Hair follicle dermal papilla cell (primary cell): ENCODE measurements around the gene MRPL52. TPM values are rescaled to one million over a fixed set of nuclear protein-coding genes. Genes with fewer than 3 reads are reported as not detected.

ENCODE experiments used
- small RNA-seq: library from RNA; depleted of rRNA; stranded (forward); fragments of <200 nt; gene quantifications from one replicate; pipeline ENCODE3, GENCODE V24; 2012
- total RNA-seq: library from RNA; depleted of rRNA; stranded (reverse); fragments of >200 nt; gene quantifications from 2 replicates; pipeline ENCODE4 v1.2.3, GENCODE V29; 2012

MRPL52 gene
- 19.7 and 22.7 TPM in 2 replicates for total RNA-seq

DNA sequence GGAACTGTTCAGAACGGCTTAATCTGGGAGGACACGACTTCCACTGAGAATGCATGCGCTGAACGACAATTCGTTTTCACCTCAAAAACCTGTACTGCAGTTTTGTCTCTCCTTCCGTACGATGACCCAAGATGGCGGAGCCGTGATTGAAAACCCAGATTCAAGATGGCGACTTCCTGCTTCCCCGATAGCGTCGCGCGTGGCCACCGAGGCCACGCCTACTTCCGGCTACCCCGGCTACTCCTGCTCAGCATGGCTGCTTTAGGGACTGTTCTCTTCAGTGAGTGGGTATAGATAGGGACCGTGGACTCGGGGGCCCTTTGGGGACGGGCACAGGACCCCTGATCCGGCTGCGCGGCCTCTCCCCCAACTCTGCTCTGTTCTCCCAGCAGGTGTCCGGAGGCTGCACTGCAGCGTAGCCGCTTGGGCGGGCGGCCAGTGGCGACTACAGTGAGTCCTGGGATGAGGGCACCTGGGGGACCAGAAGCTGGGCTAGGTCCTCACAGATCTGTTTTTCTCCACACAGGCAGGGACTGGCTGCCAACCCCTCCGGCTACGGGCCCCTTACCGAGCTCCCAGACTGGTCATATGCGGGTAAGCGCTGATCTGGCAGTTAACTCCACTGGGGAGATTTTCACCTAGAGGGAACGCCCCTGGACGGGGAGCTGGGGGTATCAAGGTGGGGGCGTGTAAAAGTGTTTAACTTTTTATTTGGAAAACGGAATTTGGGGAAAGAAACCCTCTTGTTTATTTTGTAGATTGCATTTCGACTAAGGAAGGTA, at the start of gene MRPL52:
Gene MRPL52 (plus strand): TSS at position 227 of the 782 bp plus-strand sequence. CDS start 26 bp downstream, at position 253.

DNA sequence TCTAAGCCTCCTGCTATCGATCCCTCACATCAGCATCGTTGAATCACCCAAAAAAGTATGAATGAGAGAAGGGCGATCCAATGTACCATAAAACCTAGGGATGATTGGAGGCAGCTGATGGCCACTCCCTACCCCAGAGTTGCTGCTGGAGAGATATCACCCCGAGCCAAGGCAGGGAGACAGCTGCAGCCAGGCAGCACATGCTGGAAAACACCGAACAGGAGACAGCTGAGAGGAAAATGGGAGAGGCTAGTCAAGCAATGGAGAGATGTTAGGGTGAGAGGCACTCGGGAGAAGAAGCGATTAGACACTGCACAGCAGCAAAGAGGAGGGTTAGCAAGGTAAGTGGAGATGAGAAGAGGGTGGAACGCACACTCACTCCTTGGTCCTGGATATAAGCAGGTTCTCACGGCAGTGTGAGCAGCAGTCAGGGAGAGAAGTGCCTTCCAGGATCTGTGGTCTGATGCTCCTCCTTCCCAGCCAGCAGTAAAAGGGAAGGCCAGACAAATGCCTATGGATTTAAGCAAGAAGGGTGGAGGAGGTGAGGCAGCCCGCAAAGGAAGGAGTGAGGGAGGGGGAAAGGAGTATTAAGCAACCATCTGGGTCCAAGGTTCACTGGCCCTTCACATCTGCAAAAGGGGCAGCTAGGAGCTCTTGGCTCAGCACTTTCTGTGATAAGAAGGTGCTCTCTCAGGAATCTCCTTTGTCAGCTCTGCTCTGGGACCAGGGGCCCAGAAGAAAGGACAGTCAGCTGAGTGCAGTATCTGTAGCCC, 14.6 kb upstream of the MRPL52 start, which contains the start of gene SLC7A7:
Gene SLC7A7 (minus strand): TSS at position 495 of the 773 bp plus-strand sequence. CDS start 2,037 bp downstream, outside the sequence.

DNA sequence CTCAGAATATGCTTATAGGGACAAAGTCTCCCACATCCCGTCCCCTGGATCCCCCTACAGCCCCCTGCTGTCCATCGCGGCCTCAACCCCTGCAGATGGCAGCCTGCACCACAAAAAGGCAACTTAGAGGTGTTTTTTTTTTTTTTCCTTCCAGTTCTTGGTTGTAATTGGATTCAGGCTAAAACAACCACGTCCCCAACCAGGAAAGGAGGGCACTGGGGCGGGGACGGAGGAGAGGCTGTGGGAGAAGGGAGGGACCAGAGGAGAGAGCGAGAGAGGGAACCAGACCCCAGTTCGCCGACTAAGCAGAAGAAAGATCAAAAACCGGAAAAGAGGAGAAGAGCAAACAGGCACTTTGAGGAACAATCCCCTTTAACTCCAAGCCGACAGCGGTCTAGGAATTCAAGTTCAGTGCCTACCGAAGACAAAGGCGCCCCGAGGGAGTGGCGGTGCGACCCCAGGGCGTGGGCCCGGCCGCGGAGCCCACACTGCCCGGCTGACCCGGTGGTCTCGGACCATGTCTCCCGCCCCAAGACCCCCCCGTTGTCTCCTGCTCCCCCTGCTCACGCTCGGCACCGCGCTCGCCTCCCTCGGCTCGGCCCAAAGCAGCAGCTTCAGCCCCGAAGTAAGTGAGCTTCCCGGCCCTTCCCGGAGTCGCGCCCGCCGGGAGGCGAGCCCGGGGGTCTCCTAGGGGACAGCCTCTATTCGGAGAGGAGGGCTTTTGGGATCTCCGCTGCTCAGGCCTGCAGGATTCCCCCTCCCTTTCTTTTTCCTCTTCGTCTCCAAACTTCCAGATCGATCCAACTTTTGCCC, 6.8 kb downstream of the MRPL52 start, which contains the start of gene MMP14:
Gene MMP14 (plus strand): TSS at position 285 of the 813 bp plus-strand sequence. CDS start 233 bp downstream, at position 518.

DNA sequence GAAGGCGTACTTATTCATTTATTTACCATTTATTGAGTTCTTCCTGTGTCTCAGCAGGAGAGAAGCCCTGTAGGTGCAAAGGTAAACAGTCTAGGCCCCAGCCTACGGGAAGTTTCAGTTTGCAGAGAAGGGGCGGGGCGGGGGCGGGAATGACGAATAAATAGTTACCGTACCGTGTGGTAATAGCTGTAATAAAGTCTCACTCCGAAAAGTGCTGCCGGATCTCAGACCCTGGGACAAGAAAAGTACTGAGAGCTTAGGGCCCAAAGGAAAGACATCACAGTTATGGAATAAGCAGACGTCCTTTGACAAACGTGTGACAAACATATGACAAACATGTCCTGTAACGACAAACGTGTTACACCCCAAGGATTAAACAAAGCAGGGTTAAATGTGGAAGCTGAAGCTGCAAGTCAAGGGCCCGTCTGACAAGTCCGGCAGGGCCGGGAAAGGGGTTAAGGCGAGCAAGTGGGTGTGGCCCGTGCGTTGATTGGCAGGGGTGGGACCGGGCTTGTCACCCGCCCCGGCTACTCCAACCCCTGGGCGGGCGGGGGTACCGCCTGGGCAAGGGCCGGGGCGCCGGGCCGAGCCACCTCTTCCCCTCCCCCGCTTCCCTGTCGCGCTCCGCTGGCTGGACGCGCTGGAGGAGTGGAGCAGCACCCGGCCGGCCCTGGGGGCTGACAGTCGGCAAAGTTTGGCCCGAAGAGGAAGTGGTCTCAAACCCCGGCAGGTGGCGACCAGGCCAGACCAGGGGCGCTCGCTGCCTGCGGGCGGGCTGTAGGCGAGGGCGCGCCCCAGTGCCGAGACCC, 41.7 kb downstream of the MRPL52 start, which contains the start of gene LRP10:
Gene LRP10 (plus strand): TSS at position 517 of the 809 bp plus-strand sequence. CDS start 564 bp downstream, outside the sequence.

DNA sequence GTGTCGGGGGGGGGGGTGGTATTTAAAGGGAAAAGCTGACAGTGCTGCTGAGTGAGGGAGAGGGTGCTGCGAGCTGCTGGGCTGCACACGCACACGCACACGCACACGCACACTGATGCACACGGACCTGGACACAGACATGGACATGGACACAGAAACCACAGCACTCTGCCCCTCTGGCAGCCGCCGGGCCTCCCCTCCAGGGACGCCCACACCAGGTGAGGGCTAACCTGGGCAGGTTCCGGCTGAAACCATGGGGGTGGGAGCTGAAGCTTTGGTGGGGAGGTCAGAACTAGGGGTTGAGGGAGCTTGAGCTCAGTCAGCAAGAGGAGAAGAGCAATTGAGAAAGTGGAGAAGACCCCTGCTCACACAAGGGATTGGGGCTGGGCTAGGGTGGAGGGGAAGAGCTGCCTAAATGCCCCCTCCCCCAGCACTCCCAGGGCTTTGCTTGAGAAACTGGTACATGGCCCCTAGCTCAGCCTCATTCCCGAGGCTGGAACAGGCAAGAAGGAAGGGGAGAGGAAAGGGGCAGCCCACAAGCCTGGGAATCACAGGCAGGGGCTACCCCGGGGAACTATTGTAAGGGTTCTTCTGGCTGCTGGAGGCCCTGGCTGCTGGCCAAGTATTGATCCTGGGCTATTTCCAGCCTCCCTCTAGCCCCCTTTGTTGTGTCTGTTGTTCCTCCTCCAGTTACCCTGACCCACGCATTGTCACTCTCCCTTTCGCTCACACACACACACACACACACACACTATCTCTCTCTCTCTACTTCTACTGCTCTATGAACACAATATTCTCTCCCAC, 53.7 kb downstream of the MRPL52 start, which contains the start of gene REM2:
Gene REM2 (plus strand): TSS at position 50 of the 804 bp plus-strand sequence. CDS start 66 bp downstream, at position 116.

Small RNA genes lying within 50 kb of the gene (small RNA-seq; reads per million reads assigned to genes)
- gene RF00019: not detected

Other genes starting within 250 kb of the MRPL52 start
- 172 and 225 TPM in 2 replicates for gene DAD1, start 240.7 kb upstream of the MRPL52 start, total RNA-seq
- 23.0 and 25.4 TPM in 2 replicates for gene ABHD4, start 231.6 kb upstream of the MRPL52 start, total RNA-seq
- not detected in 2 replicates for gene OR6J1, start 185.5 kb upstream of the MRPL52 start, total RNA-seq
- gene OXA1L, start 63.2 kb upstream of the MRPL52 start, total RNA-seq: 52.1 and 56.8 TPM in 2 replicates
- 6.7 and 10.2 TPM in 2 replicates for gene SLC7A7, start 14.5 kb upstream of the MRPL52 start, total RNA-seq
- 612 and 680 TPM in 2 replicates for gene MMP14, start 6.7 kb downstream of the MRPL52 start, total RNA-seq
- gene LRP10, start 41.9 kb downstream of the MRPL52 start, total RNA-seq: 152 and 182 TPM in 2 replicates
- 0.12 TPM in 1 of 2 replicates, not detected in the other for gene REM2, start 53.3 kb downstream of the MRPL52 start, total RNA-seq
- 73.2 and 156 TPM in 2 replicates for gene RBM23, start 89.3 kb downstream of the MRPL52 start, total RNA-seq
- gene PRMT5, start 99.5 kb downstream of the MRPL52 start, total RNA-seq: 39.7 and 50.0 TPM in 2 replicates
- gene HAUS4, start 127.2 kb downstream of the MRPL52 start, total RNA-seq: 36.3 and 37.3 TPM in 2 replicates
- 93.6 and 109 TPM in 2 replicates for gene AJUBA, start 152.7 kb downstream of the MRPL52 start, total RNA-seq
- 13.1 and 15.7 TPM in 2 replicates for gene C14orf93, start 180.3 kb downstream of the MRPL52 start, total RNA-seq
- gene PSMB5, start 205.0 kb downstream of the MRPL52 start, total RNA-seq: 114 and 115 TPM in 2 replicates
- not detected in 2 replicates for gene PSMB11, start 212.3 kb downstream of the MRPL52 start, total RNA-seq
- 2.7 and 3.6 TPM in 2 replicates for gene CDH24, start 227.6 kb downstream of the MRPL52 start, total RNA-seq